Ovary (tissue), 9 donors: ENCODE data around the gene ANK2. TPM values are rescaled to one million over a fixed set of nuclear protein-coding genes. Genes with fewer than 3 reads are reported as not detected.

Experiments
- DNase-seq, 5 donors: peaks; one replicate each; pipeline ENCODE4 v3.0.0-alpha.2; 2019 to 2020
- H3K27ac ChIP-seq, 2 donors: fragments of 200-600 bp; one replicate each; pipeline versions ENCODE4 v1.5.1 to v1.8.0; 2019 to 2022
- H3K27me3 ChIP-seq: fragments of 200-600 bp; one replicate; pipeline ENCODE4 v1.8.0; 2022
- H3K36me3 ChIP-seq: fragments of 200-600 bp; sonication (generic); one replicate; pipeline ENCODE4 v1.5.1; 2019
- H3K4me1 ChIP-seq: one replicate; pipeline ENCODE4 v1.8.1; 2013; ENCODE audit warnings: mild to moderate bottlenecking, moderate library complexity; ENCODE audit not compliant: insufficient read depth
- H3K4me3 ChIP-seq: fragments of 200-600 bp; sonication (generic); one replicate; pipeline ENCODE4 v1.5.1; 2017
- H3K9me3 ChIP-seq, 2 donors: fragments of 200-600 bp in 1 of 2; sonication (generic) in 1 of 2; one replicate each; pipeline versions ENCODE4 v1.5.1 to v1.8.1; 2013 to 2019; ENCODE audit warnings: mild to moderate bottlenecking in 1 of 2, moderate library complexity in 1 of 2
- EP300 ChIP-seq: sonication (generic); formaldehyde crosslinking; IDR thresholded peaks from one replicate; pipeline ENCODE4 v1.6.1; 2017; ENCODE audit warnings: antibody characterized with exemption
- POLR2A ChIP-seq: fragments of 450-650 bp; IDR thresholded peaks from one replicate; pipeline ENCODE4 v1.6.1; 2017; ENCODE audit warnings: antibody characterized with exemption, mild to moderate bottlenecking, moderate library complexity
- WGBS, 3 donors: extraction: QIAGEN DNeasy Blood & Tissue Kit in 1 of 3; methylation state at CpG; one replicate each; pipeline versions ENCODE4 v1.1.5 to v1.1.7; 2013 to 2017; 5-methylcytosine and 5-hydroxymethylcytosine counted together
- intact Hi-C, 4 donors: fragments of 100-400 bp; cut with DNase I; formaldehyde crosslinking; loops; one replicate each; pipeline versions ENCODE4 v1.11.0 to v1.15.1; 2022 to 2023
- polyA plus RNA-seq, 2 donors: library from polyadenylated mRNA; stranded (reverse); fragments of 200-250 nt in 1 of 2; fragments of 350-450 nt in 1 of 2; fragmentation: Illumina TruSeq in 1 of 2; extraction: RNeasy Lipid Tissue Mini Kit (QIAGEN cat#74804) in 1 of 2; gene quantifications; one replicate each; pipeline ENCODE4 v1.2.3, GENCODE V29; 2013 to 2014
- total RNA-seq, 7 donors: library from RNA; depleted of rRNA in 2 of 7; stranded (reverse); fragments of >200 nt in 2 of 7; fragmentation: NEBNext Ultra II Directional in 3 of 7; extraction: Animal tissue kit (Norgen Biotek cat#: 25700) in 3 of 7; gene quantifications; one replicate each; pipeline versions ENCODE4 v1.1.0 to v1.2.4, GENCODE V29; 2016 to 2023
- TF ChIP-seq, protein P1 (sequence below), 3 donors: fragments of 450-650 bp in 2 of 3; fragments of 200-600 bp in 1 of 3; IDR thresholded peaks; one replicate each; pipeline versions ENCODE4 v1.5.1 to v1.8.0; 2016 to 2022; ENCODE audit warnings: antibody characterized with exemption in 3 of 3, mild to moderate bottlenecking in 1 of 3
- donor health status: DM: no; HTN: no; CAD: no; lungs with moderate emphysema.
- donor health status: DM: no; HTN: no; CAD: no.
- donor health status: Bipolar disorder and iron deficiency.
- donor health status: DM: yes; HTN: yes; CAD: no.
- donor health status: DM: no; HTN: no; CAD: no.
- donor health status: DM: yes; HTN: yes; CAD: no.

The ANK2 gene
- total and polyA plus RNA-seq, 9 donors: 26.4 to 120 (median 66.9) TPM

DNA sequence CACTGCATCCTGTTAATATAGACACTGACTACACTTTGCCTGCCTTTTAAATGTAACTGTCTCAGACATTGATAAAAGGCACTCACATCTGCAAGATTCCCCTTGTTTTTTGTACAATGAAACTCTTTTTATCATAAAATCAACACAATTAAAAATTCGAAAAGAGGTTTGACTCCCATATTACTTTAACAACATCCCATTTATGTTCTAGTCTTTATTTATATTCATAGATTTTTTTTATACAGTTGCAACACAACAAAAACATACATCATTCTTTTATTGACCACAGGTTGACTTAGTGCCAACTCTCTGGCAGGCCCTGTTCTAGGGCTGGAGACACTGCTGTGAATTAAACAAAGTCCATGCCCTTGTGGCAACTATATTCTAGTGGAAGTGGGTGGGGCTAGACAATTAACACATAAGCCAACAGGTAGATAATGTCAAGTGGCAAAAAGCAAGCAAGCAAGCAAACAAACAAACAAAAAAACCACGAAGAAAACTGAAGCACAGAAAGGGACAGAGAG, 36.8 kb downstream of the ANK2 start:
- no peaks in the 10 kb centered on the region for H3K36me3 ChIP-seq
- no peak for DNase-seq
- H3K27me3 ChIP-seq: no peaks in the 10 kb centered on the region
- no peak overlapping the region for H3K4me3 ChIP-seq
- TF ChIP-seq EP300: no peak
- no peak for TF ChIP-seq POLR2A
- TF ChIP-seq, protein P1, sequence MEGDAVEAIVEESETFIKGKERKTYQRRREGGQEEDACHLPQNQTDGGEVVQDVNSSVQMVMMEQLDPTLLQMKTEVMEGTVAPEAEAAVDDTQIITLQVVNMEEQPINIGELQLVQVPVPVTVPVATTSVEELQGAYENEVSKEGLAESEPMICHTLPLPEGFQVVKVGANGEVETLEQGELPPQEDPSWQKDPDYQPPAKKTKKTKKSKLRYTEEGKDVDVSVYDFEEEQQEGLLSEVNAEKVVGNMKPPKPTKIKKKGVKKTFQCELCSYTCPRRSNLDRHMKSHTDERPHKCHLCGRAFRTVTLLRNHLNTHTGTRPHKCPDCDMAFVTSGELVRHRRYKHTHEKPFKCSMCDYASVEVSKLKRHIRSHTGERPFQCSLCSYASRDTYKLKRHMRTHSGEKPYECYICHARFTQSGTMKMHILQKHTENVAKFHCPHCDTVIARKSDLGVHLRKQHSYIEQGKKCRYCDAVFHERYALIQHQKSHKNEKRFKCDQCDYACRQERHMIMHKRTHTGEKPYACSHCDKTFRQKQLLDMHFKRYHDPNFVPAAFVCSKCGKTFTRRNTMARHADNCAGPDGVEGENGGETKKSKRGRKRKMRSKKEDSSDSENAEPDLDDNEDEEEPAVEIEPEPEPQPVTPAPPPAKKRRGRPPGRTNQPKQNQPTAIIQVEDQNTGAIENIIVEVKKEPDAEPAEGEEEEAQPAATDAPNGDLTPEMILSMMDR (IDR thresholded peaks at IDR 0.05): no peak
- H3K4me1 ChIP-seq: peaks cover 3% of the 10 kb centered on the region
- H3K9me3 ChIP-seq: no peaks in the 10 kb centered on the region
- H3K27ac ChIP-seq: no peak overlapping the region
- intact Hi-C loops: no loop called here
- 78 to 79% (median 79%) methylated on average over 2 of the region's 2 CpGs for WGBS, 3 donors

DNA sequence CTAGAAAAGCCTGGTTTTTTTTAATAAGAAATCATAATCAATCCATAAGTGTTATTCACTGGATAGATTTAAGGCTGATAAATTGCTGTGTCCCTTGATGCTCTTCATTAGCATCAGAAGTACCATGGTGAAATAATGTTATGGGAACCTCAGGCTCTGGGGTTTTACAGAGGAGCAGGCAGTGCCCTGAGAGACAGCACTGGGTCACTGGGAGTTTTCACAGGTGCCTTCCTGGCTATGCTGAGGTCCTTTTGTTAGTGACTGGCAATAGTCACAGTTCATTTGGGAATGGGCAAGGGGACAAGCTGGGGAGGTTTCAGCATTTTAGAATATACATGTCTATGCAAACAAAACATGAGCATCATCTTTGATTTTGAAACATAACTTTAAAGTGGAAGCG, 38.6 kb downstream of the ANK2 start:
- Histone ChIP-seq H3K36me3 (no peaks in the 10 kb centered on the region), H3K4me1 (peaks cover 3% of the 10 kb centered on the region), H3K27me3 (no peaks in the 10 kb centered on the region), H3K4me3 (no peak overlapping the region), H3K27ac (no peak overlapping the region), H3K9me3 (no peaks in the 10 kb centered on the region)
- TF ChIP-seq, protein P1 (IDR thresholded peaks at IDR 0.05): no peak
- TF ChIP-seq POLR2A (no peak), EP300 (no peak)
- DNase-seq: no peak
- 92 to 100% (median 99%) methylated on average over 1 of the region's 1 CpG for WGBS, 3 donors
- intact Hi-C loops: no loop called here

DNA sequence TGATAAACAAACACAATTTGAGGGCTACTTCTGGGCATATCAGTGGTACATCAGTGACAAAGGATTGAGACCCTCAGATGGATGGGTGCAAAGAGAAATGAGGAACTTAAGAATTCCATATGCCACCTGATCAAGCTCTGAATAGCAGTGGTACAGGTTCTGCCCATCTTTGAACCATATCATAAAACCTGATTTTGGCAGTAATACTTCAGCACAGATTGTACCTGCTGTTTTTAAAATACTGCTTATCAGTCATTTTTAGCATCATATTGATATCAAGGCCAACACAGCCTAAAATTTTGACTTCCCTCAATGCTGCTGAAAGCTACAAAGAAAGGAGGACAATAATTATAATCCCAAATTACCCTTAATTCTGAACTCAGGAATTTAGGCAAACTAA, 41.5 kb downstream of the ANK2 start:
- intact Hi-C loops: no loop called here
- H3K27ac ChIP-seq: no peak overlapping the region
- DNase-seq: no peak

DNA sequence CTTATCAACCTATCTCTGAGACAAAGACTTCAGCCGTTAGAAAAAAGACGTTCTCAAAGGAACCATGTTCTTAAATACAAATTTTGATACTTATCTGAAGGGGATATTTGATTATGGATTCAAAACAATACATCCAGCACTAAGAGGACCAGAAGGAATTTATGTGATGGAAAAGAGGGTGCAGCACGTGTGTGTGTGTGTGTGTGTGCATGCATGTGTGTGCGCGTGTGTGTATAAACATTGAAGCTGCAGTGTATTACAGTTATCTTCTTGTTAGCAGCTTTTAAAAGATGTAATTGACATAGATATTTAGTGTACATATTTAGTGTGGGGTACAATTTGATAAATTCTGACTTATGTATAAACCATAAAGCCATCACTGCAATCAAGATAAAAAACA, 44.9 kb downstream of the ANK2 start:
- WGBS, 3 donors: 39 to 46% (median 46%) methylated on average over 5 of the region's 5 CpGs
- TF ChIP-seq EP300 (no peak), POLR2A (no peak)
- TF ChIP-seq, protein P1 (IDR thresholded peaks at IDR 0.05): no peak

More for the DNA sequence above, 41.5 kb downstream of the ANK2 start:
- Histone ChIP-seq H3K27me3 (no peaks in the 10 kb centered on the region), H3K4me3 (no peak overlapping the region), H3K4me1 (peaks cover 2% of the 10 kb centered on the region), H3K36me3 (no peaks in the 10 kb centered on the region), H3K9me3 (no peaks in the 10 kb centered on the region)
- TF ChIP-seq, protein P1 (IDR thresholded peaks at IDR 0.05): no peak
- TF ChIP-seq POLR2A (no peak), EP300 (no peak)

More for the DNA sequence above, 44.9 kb downstream of the ANK2 start:
- DNase-seq: no peak
- intact Hi-C loops: no loop called here
- H3K27me3 ChIP-seq: no peaks in the 10 kb centered on the region
- H3K36me3 ChIP-seq: no peaks in the 10 kb centered on the region
- H3K9me3 ChIP-seq: no peaks in the 10 kb centered on the region
- no peak overlapping the region for H3K27ac ChIP-seq
- no peak overlapping the region for H3K4me3 ChIP-seq
- no peaks in the 10 kb centered on the region for H3K4me1 ChIP-seq
